GM23338 (cell line): ENCODE data around the gene CSF2RB. TPM values are rescaled to one million over a fixed set of nuclear protein-coding genes. Genes with fewer than 3 reads are reported as not detected.

Experiments
- ATAC-seq: fragments of 200-7000 bp; cut with Tn5 transposase; 3 replicates; pipeline ENCODE4 v1.9.1; 2020
- DNase-seq: peaks from one replicate; pipeline ENCODE4 v3.0.0-alpha.2; 2015; ENCODE audit warnings: low spot score
- H2AFZ ChIP-seq: fragments of 200-600 bp; sonication (generic); 2 replicates; pipeline ENCODE4 v1.8.0; 2016; ENCODE audit warnings: antibody characterized with exemption, mild to moderate bottlenecking, moderate library complexity
- H3F3A ChIP-seq: fragments of 200-600 bp; sonication (generic); replicated peaks from 2 replicates; pipeline ENCODE4 v1.8.0; 2017; ENCODE audit warnings: antibody characterized with exemption, mixed run types, low read depth
- H3K27ac ChIP-seq: fragments of 200-600 bp; sonication (generic); 2 replicates; pipeline ENCODE4 v1.6.1; 2016; ENCODE audit warnings: low read depth
- H3K27me3 ChIP-seq: fragments of 200-600 bp; sonication (generic); 2 replicates; pipeline ENCODE4 v1.8.0; 2016; ENCODE audit warnings: mild to moderate bottlenecking, mixed run types, moderate library complexity; ENCODE audit not compliant: insufficient read depth
- H3K36me3 ChIP-seq: fragments of 200-600 bp; sonication (generic); 2 replicates; pipeline ENCODE4 v1.8.0; 2016; ENCODE audit warnings: mild to moderate bottlenecking; ENCODE audit not compliant: insufficient read depth
- H3K4me1 ChIP-seq: fragments of 200-600 bp; sonication (generic); 2 replicates; pipeline ENCODE4 v1.8.0; 2016; ENCODE audit warnings: mild to moderate bottlenecking, moderate library complexity; ENCODE audit not compliant: insufficient read depth
- H3K4me2 ChIP-seq: fragments of 200-600 bp; sonication (generic); 2 replicates; pipeline ENCODE4 v1.7.1; 2017; ENCODE audit warnings: mixed run types
- H3K4me3 ChIP-seq: fragments of 200-600 bp; sonication (generic); 2 replicates; pipeline ENCODE4 v1.6.1; 2016; ENCODE audit warnings: mixed run types
- H3K79me2 ChIP-seq: fragments of 200-600 bp; sonication (generic); replicated peaks from 2 replicates; pipeline ENCODE4 v1.8.0; 2017; ENCODE audit warnings: mild to moderate bottlenecking; ENCODE audit not compliant: insufficient read depth
- H3K9me2 ChIP-seq: fragments of 200-600 bp; sonication (generic); 2 replicates; pipeline ENCODE4 v1.8.0; 2017; ENCODE audit not compliant: insufficient read depth
- H4K20me1 ChIP-seq: fragments of 200-600 bp; sonication (generic); replicated peaks from 2 replicates; pipeline ENCODE4 v1.8.0; 2017; ENCODE audit warnings: mild to moderate bottlenecking; ENCODE audit not compliant: insufficient read depth
- H3K27ac Mint-ChIP-seq: 2 replicates; pipeline ENCODE4 v1.8.0; 2020; ENCODE audit warnings: inconsistent platforms, mild to moderate bottlenecking, moderate library complexity, mixed read lengths
- H3K27me3 Mint-ChIP-seq: 3 replicates; pipeline ENCODE4 v1.8.0; 2022; ENCODE audit warnings: low read depth, mild to moderate bottlenecking, moderate library complexity, mixed read lengths, inconsistent platforms; ENCODE audit not compliant: insufficient read depth, poor library complexity
- H3K36me3 Mint-ChIP-seq: 3 replicates; pipeline ENCODE4 v1.8.0; 2021; ENCODE audit warnings: low read depth, mild to moderate bottlenecking, inconsistent platforms, moderate library complexity, mixed read lengths
- H3K4me1 Mint-ChIP-seq: 3 replicates; pipeline ENCODE4 v1.8.0; 2020; ENCODE audit warnings: mild to moderate bottlenecking, inconsistent platforms, mixed read lengths
- H3K4me3 Mint-ChIP-seq: 3 replicates; pipeline ENCODE4 v1.8.0; 2021; ENCODE audit warnings: moderate library complexity, mild to moderate bottlenecking, inconsistent platforms, mixed read lengths
- H3K9me3 Mint-ChIP-seq: 3 replicates; pipeline ENCODE4 v1.8.0; 2020; ENCODE audit warnings: moderate library complexity, mild to moderate bottlenecking, inconsistent platforms, mixed read lengths
- EZH2phosphoT487 ChIP-seq: fragments of 200-600 bp; sonication (generic); IDR thresholded peaks from one replicate; pipeline ENCODE4 v1.8.1; 2018; ENCODE audit warnings: antibody characterized with exemption; ENCODE audit not compliant: unreplicated experiment
- JUNB ChIP-seq: IDR thresholded peaks from one replicate; pipeline ENCODE4 v1.6.1; 2016; ENCODE audit warnings: antibody characterized with exemption; ENCODE audit not compliant: unreplicated experiment
- NANOG ChIP-seq: IDR thresholded peaks from 2 replicates; pipeline ENCODE4 v1.6.1; 2016; ENCODE audit warnings: antibody characterized with exemption, borderline replicate concordance
- POLR2AphosphoS5 ChIP-seq: IDR thresholded peaks from 2 replicates; pipeline ENCODE4 v1.6.1; 2016; ENCODE audit warnings: antibody characterized with exemption, low read depth
- STAT1 ChIP-seq: IDR thresholded peaks from one replicate; pipeline ENCODE4 v1.6.1; 2016; ENCODE audit warnings: antibody characterized with exemption; ENCODE audit not compliant: unreplicated experiment
- polyA plus RNA-seq: library from polyadenylated mRNA; unstranded; fragments of >200 nt; fragmentation: Nextera tagmentation; extraction: Ambion mirVana; gene quantifications from 2 replicates; pipeline ENCODE4 v1.2.1, GENCODE V29; 2016
- total RNA-seq: library from RNA; depleted of rRNA; stranded (reverse); fragments of >200 nt; shearing (Covaris generic); gene quantifications from 2 replicates; pipeline ENCODE4 v1.2.3, GENCODE V29; 2014
- TF ChIP-seq, protein P1 (sequence below), 2 experiments: fragments of 200-600 bp in 1 of 2; sonication (generic) in 1 of 2; conservative IDR thresholded peaks; 2 replicates each; pipeline versions ENCODE4 v1.5.1 to v1.6.1; 2016 to 2017; ENCODE audit warnings: antibody characterized with exemption in 2 of 2, low read depth in 2 of 2, mild to moderate bottlenecking in 2 of 2, moderate library complexity in 1 of 2
- TF ChIP-seq, protein P2 (sequence below): IDR thresholded peaks from one replicate; pipeline ENCODE4 v1.6.1; 2018; ENCODE audit warnings: antibody characterized with exemption; ENCODE audit not compliant: unreplicated experiment

CSF2RB gene
- total and polyA plus RNA-seq, 2 experiments from 2014 or later, result not detected

DNA sequence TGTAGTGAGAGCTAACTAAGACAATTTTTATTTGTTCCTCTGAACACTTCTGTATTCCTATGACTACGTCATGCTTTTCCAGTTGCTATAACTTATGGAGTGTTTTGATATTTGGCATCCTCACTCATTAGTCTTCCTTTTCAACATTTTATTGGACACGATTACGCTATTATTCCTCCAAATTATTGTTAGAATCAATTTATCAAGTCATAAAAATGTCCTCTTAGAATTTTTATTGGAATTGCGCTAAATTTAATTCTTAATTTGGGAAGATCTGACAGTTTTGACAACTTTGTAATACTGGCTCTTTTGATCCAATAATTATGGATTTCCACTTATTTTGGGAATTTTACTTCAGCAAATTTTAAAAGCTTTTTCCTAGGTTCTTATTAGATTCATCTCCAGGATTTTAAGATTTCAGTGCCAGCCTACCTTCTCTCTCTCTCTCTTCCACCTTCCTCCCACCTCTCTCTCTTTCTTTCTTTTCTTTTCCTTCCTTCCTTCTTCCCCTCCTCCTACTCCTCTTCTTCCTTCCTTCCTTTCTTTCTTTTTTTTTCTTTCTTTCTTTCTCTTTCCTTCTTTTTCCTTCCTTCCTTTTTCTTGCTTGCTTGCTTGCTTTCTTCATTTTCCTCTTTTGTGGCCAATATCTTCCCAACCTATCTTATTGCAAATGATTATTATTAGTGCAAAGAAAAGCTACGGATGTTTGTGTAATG is 55.0 kb downstream of the CSF2RB start:
- H3K9me2 ChIP-seq, result 0 out of 2 replicates have a peak, but pooled peaks cover 2% of the 10 kb centered on the region
- no peaks in the 10 kb centered on the region for H4K20me1 ChIP-seq
- Mint-ChIP-seq H3K36me3 (no peaks in the 10 kb centered on the region), H3K27ac (no peak overlapping the region), H3K4me3 (no peak overlapping the region), H3K9me3 (no peaks in the 10 kb centered on the region; the same call in 2 of the 3 replicates), H3K4me1 (peaks cover under 1% of the 10 kb centered on the region), H3K27me3 (peaks cover 2% of the 10 kb centered on the region)
- H3K4me2 ChIP-seq, result no peak overlapping the region
- no peak overlapping the region for H2AFZ ChIP-seq
- H3K27ac ChIP-seq, result no peak overlapping the region
- ATAC-seq, result no peak
- H3K36me3 ChIP-seq, result no peaks in the 10 kb centered on the region
- peaks cover 7% of the 10 kb centered on the region; the same call in 1 of the 2 replicates for H3K4me1 ChIP-seq
- H3K79me2 ChIP-seq, result no peaks in the 10 kb centered on the region
- no peaks in the 10 kb centered on the region for H3F3A ChIP-seq
- no peak overlapping the region for H3K4me3 ChIP-seq
- no peaks in the 10 kb centered on the region for H3K27me3 ChIP-seq
- no peak for DNase-seq
- TF ChIP-seq EZH2phosphoT487 (no peak), JUNB (no peak), STAT1 (no peak), POLR2AphosphoS5 (no peak), NANOG (no peak)
- TF ChIP-seq, protein P1, sequence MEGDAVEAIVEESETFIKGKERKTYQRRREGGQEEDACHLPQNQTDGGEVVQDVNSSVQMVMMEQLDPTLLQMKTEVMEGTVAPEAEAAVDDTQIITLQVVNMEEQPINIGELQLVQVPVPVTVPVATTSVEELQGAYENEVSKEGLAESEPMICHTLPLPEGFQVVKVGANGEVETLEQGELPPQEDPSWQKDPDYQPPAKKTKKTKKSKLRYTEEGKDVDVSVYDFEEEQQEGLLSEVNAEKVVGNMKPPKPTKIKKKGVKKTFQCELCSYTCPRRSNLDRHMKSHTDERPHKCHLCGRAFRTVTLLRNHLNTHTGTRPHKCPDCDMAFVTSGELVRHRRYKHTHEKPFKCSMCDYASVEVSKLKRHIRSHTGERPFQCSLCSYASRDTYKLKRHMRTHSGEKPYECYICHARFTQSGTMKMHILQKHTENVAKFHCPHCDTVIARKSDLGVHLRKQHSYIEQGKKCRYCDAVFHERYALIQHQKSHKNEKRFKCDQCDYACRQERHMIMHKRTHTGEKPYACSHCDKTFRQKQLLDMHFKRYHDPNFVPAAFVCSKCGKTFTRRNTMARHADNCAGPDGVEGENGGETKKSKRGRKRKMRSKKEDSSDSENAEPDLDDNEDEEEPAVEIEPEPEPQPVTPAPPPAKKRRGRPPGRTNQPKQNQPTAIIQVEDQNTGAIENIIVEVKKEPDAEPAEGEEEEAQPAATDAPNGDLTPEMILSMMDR (conservative IDR thresholded peaks at IDR 0.05; ENCODE audit: low read depth in 2 of 2), result no peak
- TF ChIP-seq, protein P2, sequence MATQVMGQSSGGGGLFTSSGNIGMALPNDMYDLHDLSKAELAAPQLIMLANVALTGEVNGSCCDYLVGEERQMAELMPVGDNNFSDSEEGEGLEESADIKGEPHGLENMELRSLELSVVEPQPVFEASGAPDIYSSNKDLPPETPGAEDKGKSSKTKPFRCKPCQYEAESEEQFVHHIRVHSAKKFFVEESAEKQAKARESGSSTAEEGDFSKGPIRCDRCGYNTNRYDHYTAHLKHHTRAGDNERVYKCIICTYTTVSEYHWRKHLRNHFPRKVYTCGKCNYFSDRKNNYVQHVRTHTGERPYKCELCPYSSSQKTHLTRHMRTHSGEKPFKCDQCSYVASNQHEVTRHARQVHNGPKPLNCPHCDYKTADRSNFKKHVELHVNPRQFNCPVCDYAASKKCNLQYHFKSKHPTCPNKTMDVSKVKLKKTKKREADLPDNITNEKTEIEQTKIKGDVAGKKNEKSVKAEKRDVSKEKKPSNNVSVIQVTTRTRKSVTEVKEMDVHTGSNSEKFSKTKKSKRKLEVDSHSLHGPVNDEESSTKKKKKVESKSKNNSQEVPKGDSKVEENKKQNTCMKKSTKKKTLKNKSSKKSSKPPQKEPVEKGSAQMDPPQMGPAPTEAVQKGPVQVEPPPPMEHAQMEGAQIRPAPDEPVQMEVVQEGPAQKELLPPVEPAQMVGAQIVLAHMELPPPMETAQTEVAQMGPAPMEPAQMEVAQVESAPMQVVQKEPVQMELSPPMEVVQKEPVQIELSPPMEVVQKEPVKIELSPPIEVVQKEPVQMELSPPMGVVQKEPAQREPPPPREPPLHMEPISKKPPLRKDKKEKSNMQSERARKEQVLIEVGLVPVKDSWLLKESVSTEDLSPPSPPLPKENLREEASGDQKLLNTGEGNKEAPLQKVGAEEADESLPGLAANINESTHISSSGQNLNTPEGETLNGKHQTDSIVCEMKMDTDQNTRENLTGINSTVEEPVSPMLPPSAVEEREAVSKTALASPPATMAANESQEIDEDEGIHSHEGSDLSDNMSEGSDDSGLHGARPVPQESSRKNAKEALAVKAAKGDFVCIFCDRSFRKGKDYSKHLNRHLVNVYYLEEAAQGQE, result no peak

DNA sequence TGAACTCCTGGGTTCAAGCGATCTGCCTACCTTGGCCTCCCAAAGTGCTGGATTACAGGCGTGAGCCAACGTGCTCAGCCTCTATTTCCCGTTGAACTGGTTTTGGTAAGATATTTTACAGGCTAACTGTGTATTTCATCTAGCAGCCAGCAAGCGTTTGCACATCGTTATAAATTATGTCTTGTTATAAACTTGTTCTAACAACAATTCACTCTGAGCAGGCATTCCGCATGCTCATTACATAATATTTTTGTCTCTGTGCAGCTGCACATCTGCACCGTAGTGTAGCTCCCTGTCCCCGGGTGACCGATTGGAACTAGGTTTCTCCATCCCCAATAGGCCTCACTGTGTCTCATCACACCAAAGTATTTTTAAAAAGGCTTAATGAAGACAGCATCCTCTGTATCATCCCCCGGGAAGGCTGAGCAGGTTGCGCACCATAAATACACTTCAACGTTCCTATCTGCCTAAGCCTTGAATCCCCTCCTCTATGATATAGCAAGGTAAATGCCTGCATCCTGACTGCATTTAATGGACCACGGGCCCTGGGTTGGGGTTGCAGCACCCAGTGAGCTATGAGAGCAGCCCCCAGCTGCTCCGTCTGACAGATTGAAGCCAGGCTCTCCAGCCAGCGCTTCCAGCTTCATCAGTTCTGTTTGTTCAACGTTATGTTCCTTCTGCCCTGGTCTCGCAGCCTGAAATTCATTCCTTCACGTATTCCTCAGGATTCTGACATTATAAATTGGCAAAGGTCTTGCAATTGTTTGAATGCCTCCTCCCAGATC is 58.1 kb downstream of the CSF2RB start:
- DNase-seq, result no peak
- no peaks in the 10 kb centered on the region; the same call in 2 of the 3 replicates for H3K9me3 Mint-ChIP-seq
- TF ChIP-seq, protein P1 (conservative IDR thresholded peaks at IDR 0.05; ENCODE audit: low read depth in 2 of 2), result no peak
- no peak for TF ChIP-seq JUNB

More for the DNA sequence above, 58.1 kb downstream of the CSF2RB start:
- ATAC-seq, result no peak
- no peaks in the 10 kb centered on the region for H3K9me2 ChIP-seq
- no peaks in the 10 kb centered on the region for H3K27me3 ChIP-seq
- no peak overlapping the region for H3K4me3 Mint-ChIP-seq
- H3K36me3 ChIP-seq, result no peaks in the 10 kb centered on the region
- no peak overlapping the region for H3K4me3 ChIP-seq
- no peaks in the 10 kb centered on the region for H4K20me1 ChIP-seq
- no peaks in the 10 kb centered on the region for H3K36me3 Mint-ChIP-seq
- H2AFZ ChIP-seq, result no peak overlapping the region; the same call in 1 of the 2 replicates
- no peak overlapping the region for H3K27ac ChIP-seq
- no peaks in the 10 kb centered on the region for H3K79me2 ChIP-seq
- no peaks in the 10 kb centered on the region for H3K4me1 Mint-ChIP-seq
- no peaks in the 10 kb centered on the region for H3F3A ChIP-seq
- H3K27me3 Mint-ChIP-seq, result peaks cover 4% of the 10 kb centered on the region
- H3K4me2 ChIP-seq, result no peak overlapping the region
- H3K4me1 ChIP-seq, result no peaks in the 10 kb centered on the region
- H3K27ac Mint-ChIP-seq, result no peak overlapping the region
